GM12892 (cell line): ENCODE measurements around the gene HUS1B. TPM values are rescaled to one million over a fixed set of nuclear protein-coding genes. Genes with fewer than 3 reads are reported as not detected.
"Not testable (repeated sequence)": the region's sequence is repeated elsewhere in the genome, so short reads cannot be mapped to it uniquely, and the experiment has no call there.

Source experiments
- DNase-seq: peaks from one replicate; pipeline ENCODE4 v3.0.0; 2011; ENCODE audit not compliant: insufficient read length
- FAIRE-seq: peaks from 2 replicates; lab custom pipeline; 2011; peaks lifted over from hg19 to GRCh38; lab: Jason Lieb, UNC
- POLR2A ChIP-seq: IDR thresholded peaks from 2 replicates; pipeline ENCODE4 v1.6.1; 2011; ENCODE audit warnings: low read depth, low read length, control low read depth
- POLR2AphosphoS5 ChIP-seq: IDR thresholded peaks from 2 replicates; pipeline ENCODE4 v1.6.1; 2011; ENCODE audit warnings: low read depth, low read length, control low read depth
- TAF1 ChIP-seq: IDR thresholded peaks from 2 replicates; pipeline ENCODE4 v1.6.1; 2011; ENCODE audit warnings: low read depth, mild to moderate bottlenecking, control low read depth, low read length, borderline replicate concordance
- polyA plus RNA-seq: library from polyadenylated mRNA; unstranded; fragments of >200 nt; gene quantifications from one replicate; pipeline ENCODE4 v1.2.1, GENCODE V29; 2012; ENCODE audit warnings: missing spikeins, inconsistent platforms; ENCODE audit not compliant: missing spikeins

HUS1B gene
- polyA plus RNA-seq, result 0.28 TPM

DNA sequence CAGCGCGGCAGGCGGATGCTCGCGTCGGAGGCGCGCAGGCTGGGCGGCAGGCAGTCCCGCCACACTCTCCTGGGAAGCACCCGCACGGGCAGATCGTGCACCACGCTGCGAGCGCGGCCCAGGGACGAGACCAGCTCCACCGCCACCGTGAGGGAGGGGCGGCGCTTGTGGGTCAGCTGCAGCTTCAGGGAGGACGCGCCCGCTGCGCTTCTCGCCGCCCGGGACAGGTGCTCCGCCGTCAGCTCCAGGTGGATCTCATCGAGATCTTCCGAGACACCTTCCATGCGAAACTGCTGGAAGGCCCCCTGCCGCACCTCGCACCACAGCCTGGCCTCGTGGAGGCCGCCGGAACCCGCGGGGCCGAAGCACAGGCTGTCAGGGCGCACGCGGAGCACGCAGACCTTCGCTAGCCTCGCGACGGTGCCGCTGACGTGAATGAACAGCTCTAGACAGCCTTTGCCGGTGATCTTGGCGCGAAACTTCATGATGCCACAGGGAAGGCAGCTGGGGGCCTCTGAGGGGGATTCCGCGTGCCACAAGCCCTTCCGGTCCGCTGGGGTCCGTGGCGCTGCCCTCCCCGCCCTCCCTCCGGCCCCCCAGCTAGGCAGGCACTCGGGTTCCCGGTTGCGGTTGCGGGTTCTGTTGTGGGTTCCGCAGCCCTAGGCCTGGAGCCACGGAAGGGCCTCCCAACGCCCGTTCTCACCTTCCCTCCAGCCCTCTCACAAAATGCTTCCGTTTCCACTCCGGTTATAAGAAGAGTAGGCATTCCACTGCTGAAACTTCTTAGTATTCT, at the start of gene HUS1B:
TSS of gene HUS1B (minus strand) at position 641 of the 793 bp plus-strand sequence. CDS start at position 485, 156 bp downstream.
- TF ChIP-seq POLR2AphosphoS5, result no peak
- no peak for TF ChIP-seq TAF1
- TF ChIP-seq POLR2A, result no peak
- FAIRE-seq, result no peak
- DNase-seq, result no peak

DNA sequence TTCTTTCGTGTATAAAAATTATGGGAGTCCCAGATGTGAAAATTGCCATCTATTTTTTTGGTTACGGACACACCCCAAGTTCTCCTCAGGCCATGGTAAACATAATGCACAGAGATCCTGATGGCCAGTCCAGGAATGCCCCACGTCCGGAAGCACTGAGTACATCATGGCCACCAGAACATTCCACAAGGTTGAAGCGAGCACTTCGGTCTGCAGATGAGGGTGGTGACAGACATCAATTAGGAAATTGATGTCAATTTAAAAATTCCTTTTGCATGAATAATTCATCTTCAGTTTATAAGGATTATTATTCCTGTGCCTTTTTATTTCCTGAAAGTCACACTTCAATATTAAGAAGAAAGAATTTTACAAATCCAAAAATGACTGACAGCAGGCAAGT, 49.2 kb upstream of the HUS1B start:
- TF ChIP-seq POLR2A (no peak), POLR2AphosphoS5 (no peak), TAF1 (no peak)
- FAIRE-seq, result no peak
- DNase-seq, result no peak

GRCh38 chr6:705047-705446, 48.1 kb upstream of the HUS1B start:
- FAIRE-seq, result no peak
- TF ChIP-seq POLR2AphosphoS5 (no peak), POLR2A (no peak), TAF1 (no peak)

GRCh38 chr6:704046-704445, 47.1 kb upstream of the HUS1B start:
- TF ChIP-seq POLR2A (no peak), TAF1 (no peak), POLR2AphosphoS5 (no peak)
- FAIRE-seq, result no peak

More at GRCh38 chr6:705047-705446, 48.1 kb upstream of the HUS1B start:
- no peak for DNase-seq

GRCh38 chr6:703552-703951, 46.7 kb upstream of the HUS1B start:
- DNase-seq (no peak), FAIRE-seq (no peak)
- TF ChIP-seq POLR2A (no peak), TAF1 (no peak), POLR2AphosphoS5 (no peak)

More at GRCh38 chr6:704046-704445, 47.1 kb upstream of the HUS1B start:
- DNase-seq, result no peak

DNA sequence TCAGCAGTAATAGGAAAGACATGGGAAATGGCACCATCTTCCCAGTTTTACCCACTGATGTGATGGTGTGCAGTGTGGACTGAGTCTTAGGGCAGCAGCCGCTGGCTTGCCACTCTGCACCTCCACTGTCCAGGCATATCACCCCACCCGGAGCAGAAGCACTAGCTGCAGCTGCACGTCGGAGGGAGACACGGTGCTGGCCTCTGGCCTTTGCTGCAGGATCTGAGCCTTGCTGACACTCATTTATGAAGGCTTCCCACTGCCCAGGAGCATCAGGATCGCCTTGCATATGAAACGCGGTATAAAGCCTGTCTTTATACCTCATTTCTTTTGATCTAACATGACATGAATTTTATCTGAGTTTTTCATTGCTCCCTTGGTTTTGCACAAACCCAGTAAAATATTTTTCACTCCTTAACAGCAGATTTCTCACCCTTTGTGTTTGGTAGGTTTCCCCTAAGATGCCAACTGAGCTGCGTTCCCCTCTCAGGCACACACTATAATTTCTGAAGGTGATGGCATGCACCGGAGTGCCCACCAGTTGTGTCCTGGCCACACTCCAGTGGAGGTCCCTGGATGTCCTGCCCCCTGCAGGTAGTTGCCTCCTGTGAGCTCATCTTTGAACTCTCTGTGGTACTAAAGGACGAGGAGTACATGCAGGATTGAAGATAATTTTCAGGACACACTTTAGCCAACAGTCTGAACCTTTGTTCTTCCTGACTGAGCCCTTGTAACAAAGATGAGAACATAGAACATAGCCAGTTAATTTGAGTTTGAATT, 45.0 kb upstream of the HUS1B start:
- FAIRE-seq, result no peak
- DNase-seq, result no peak
- TF ChIP-seq POLR2A (no peak), TAF1 (no peak), POLR2AphosphoS5 (no peak)

- no peak for DNase-seq
- FAIRE-seq, result no peak
- TF ChIP-seq POLR2AphosphoS5 (no peak), POLR2A (no peak), TAF1 (no peak)
Measured at GRCh38 chr6:701215-701614, 44.3 kb upstream of the HUS1B start.

DNA sequence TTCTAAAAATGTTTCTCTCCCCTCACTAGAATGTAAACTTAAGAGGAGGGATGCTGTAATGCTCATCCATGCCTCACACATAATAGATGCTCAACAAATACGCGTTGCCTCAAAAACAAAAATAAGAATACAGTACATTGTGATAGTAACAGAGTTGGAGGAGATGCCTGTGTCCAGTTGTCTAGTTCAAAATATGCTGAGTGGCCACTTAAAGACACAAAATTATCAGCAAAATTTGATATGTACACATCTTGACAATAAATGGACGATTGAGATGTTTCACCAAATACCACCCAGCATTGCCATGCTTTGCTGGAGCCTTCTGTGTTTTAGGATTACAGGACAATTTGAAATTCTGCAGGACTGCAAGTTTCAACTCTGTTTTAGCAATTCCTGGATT, 43.6 kb upstream of the HUS1B start:
- FAIRE-seq (no peak), DNase-seq (no peak)
- TF ChIP-seq TAF1 (no peak), POLR2AphosphoS5 (no peak), POLR2A (no peak)

DNA sequence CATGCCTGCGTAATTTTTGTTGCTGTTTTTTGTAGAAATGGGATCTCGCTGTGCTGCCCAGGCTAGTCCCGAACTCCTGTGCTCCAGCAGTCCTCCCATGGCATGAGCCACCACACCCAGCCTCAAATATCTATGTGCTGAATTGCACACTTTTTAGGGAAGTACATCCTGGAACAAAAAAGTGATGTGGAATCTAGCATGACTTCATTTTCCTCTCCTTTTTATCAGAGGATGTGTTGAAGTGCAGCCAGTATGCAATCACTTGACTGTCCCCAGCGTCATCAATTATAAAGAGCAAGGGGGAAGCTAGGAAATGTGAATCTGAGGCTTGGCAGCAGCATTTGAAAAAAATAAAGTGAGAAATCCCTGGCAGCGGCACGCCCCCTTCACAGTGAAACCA, 42.4 kb upstream of the HUS1B start:
- no peak for DNase-seq
- no peak for FAIRE-seq
- no peak for TF ChIP-seq POLR2A
- no peak for TF ChIP-seq POLR2AphosphoS5
- TF ChIP-seq TAF1, result no peak

GRCh38 chr6:694431-695126, 37.7 kb upstream of the HUS1B start:
- FAIRE-seq, DNase-seq: not testable (repeated sequence)

GRCh38 chr6:693723-694009, 36.8 kb upstream of the HUS1B start:
- TF ChIP-seq POLR2AphosphoS5 (no peak), TAF1 (no peak), POLR2A (no peak)
- DNase-seq (no peak), FAIRE-seq (no peak)
